KBM-7 (cell line): ENCODE data around the gene PRRT1B.

Source experiments
- DNase-seq: peaks from one replicate; pipeline ENCODE4 v3.0.0-alpha.2; 2015
- in situ Hi-C: fragments of 300-500 bp; cut with MboI; formaldehyde crosslinking; loops from 2 replicates; pipeline ENCODE4 v1.14.3; 2020; ENCODE audit warnings: low sequenced_read_pairs, low pct_unique_long_range_greater_than_20kb, mixed read lengths

Gene PRRT1B

DNA sequence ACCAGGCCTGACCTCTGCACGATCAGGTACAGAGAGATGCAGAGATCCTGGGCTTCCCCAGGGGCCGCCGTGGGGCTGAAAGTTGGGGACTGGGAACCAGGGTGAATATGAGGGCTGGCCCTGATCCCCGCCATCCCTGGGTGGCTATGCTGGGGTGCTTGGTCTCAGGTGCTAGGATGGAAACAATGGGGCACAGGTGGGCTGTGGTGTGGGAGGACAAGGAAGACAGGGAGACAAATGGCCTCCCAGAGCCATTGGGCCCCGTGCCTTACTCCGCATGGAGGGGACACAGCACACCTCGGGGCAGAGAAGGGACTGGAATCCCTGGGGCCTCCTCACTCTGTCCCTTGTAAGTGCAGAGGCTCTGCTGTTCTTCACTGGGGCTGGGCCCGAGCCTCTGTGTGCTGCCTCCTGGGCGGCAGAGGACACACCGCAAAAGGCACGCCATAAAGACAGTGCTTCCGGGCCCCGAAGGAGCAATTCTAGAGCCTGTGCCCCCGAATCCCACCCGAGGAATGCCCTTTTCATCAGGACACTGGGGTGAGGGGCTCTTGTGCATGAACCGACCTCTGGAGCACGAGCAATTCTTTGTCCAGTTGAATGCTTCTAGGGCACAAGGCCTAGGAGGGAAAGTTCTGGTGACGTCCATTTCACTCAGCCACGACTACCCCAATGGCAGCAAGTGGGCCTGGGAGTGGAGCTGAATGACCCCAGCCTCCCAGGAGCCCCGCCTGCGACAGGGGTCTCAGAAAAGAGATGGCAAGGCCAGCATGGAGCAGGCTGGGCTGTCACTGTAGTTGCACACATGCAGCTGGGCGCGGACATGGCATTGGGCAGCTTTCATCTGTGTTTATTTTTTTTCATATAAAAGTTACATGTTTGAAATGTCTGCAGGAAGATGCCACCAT lies 30.9 kb downstream of the PRRT1B start:
- in situ Hi-C loops = loop anchor here (25.0 kb wide), 1 partner anchor 161 kb away; the partner anchor contains the start of gene RAPGEF1
- DNase-seq = no peak

GRCh38 chr9:131577005-131578000 lies 32.0 kb downstream of the PRRT1B start:
- no peak for DNase-seq
- in situ Hi-C loops = loop anchor here (25.0 kb wide), 1 partner anchor 160 kb away; the partner anchor contains the start of gene RAPGEF1

GRCh38 chr9:131578021-131578420 lies 32.7 kb downstream of the PRRT1B start:
- in situ Hi-C loops = loop anchor here (25.0 kb wide), 1 partner anchor 159 kb away; the partner anchor contains the start of gene RAPGEF1
- no peak for DNase-seq

GRCh38 chr9:131578731-131579504 lies 33.6 kb downstream of the PRRT1B start:
- in situ Hi-C loops = loop anchor here (25.0 kb wide), 1 partner anchor 158 kb away; the partner anchor contains the start of gene RAPGEF1
- no peak for DNase-seq

DNA sequence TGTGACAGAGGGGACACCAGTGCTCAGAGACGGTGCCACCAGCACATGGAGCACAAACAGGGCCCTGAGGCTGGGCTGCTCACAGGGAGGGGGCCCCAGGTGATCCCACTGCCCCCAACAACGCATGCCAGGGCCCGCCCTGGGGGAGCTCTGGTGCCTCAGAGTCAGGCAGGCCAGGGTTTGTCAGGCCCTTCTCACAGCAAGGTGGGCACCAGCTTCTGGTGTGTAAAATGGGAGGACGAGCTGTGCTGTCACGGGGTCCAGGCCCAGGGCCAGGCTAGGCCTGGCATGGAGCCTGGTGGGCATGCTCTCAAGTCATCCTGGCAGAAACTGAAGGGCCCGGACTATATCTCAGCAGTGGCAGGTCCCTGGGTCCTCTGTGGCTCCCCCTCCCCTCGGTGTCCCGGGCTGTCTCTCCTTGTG lies 34.5 kb downstream of the PRRT1B start:
- DNase-seq = no peak
- in situ Hi-C loops = loop anchor here (25.0 kb wide), 1 partner anchor 158 kb away; the partner anchor contains the start of gene RAPGEF1

DNA sequence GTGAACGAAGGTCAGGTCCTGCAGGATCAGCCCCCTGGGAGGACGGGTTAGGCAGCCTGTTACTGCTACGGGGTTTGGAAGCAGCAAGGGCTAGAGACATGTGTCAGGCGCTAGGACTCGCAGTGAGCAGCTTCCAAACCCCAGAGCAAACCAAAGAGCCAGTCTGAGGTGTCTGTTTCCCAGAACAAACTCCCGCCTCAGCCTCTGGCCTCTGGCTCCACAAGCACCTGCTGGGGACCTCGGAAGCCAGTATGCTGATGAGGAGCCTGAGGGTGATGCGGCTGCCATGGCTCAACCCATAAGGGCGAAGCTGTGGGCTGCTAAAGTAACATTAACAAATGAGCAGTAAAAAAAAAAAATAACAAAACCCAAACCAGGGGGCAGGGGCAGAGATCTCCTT lies 35.0 kb downstream of the PRRT1B start:
- in situ Hi-C loops = loop anchor here (25.0 kb wide), 1 partner anchor 157 kb away; the partner anchor contains the start of gene RAPGEF1
- DNase-seq = no peak

GRCh38 chr9:131582056-131582455 lies 36.7 kb downstream of the PRRT1B start:
- in situ Hi-C loops = loop anchor here (25.0 kb wide), 1 partner anchor 155 kb away; the partner anchor contains the start of gene RAPGEF1
- DNase-seq = no peak

- in situ Hi-C loops = loop anchor here (25.0 kb wide), 1 partner anchor 155 kb away; the partner anchor contains the start of gene RAPGEF1
- DNase-seq = no peak
Observed at GRCh38 chr9:131582466-131583336, 37.4 kb downstream of the PRRT1B start.

DNA sequence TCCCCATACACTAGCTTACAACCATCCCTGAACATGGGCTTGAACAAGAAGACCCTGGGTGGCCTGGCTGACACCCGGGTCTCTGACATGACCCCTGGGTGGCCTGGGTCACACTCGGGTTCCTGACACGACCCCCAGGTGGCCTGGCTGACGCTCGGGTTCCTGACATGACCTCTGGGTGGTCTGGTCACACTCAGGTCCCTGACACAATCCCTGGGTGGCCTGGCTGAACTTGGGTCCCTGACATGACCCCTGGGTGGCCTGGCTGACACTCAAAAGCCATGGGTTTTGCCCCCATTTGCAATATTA lies 38.0 kb downstream of the PRRT1B start:
- in situ Hi-C loops = loop anchor here (25.0 kb wide), 1 partner anchor 154 kb away; the partner anchor contains the start of gene RAPGEF1
- DNase-seq = no peak

DNA sequence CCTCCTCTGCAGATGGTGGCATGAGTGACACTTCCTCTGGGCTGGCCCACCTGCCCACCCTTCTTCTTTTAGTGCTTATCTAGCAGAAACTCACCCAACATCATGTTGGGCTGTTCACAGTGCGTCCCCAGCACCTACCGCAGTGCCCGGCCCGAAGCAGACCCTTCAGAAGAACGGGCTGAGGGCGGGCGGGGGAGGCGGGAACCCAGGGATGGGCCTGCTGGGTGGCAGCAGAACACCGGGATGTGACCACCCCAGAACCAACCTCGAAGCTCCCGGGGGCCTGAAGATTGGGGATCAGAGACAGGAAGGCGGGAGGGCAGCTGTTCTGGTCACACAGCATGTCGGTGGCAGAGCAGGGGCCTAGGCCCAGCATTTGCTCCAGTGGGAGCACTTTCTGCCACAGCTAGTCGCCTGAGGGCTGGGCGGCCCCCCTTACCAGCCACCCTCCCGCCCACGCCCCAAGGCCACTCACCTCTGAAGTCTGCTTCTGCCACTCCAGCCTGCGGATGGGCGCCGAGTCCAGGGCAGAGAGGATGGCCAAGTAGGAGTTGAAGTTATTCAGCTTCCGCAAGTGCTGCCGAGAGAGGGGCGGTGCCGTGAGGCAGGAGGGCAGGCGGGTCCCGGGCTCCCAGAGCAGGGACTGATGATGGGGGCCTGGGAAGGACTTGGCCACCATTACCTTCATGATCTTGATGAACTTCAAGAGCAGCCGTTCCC lies 38.7 kb downstream of the PRRT1B start:
- DNase-seq = no peak
- in situ Hi-C loops = loop anchor here (25.0 kb wide), 1 partner anchor 153 kb away; the partner anchor contains the start of gene RAPGEF1

DNA sequence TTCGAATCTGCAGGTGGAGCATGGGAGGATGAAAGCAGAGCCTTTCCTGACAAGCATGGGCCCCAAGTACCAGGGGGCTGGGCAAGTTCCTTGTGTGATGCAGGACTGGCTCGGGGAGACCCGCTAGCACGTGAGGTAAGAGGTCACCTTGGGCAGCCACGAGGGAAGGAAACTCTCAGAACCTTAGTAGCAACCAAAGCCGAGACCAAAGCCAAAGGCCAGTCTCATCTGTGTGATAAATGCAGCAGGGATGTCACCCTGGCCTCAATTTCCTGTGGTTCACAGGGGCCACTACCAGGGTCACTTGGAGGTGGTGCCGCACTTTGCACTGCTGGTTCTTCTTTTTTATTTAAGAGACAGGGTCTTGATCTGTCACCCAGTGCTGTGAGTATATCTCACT lies 39.5 kb downstream of the PRRT1B start:
- in situ Hi-C loops = loop anchor here (25.0 kb wide), 1 partner anchor 152 kb away; the partner anchor contains the start of gene RAPGEF1
- no peak for DNase-seq

- peak; percentile 73 for DNase-seq
- in situ Hi-C loops = loop anchor here (25.0 kb wide), 1 partner anchor 152 kb away; the partner anchor contains the start of gene RAPGEF1
Observed at GRCh38 chr9:131585375-131585774, 40.1 kb downstream of the PRRT1B start.

GRCh38 chr9:131587331-131587730 lies 42.0 kb downstream of the PRRT1B start:
- in situ Hi-C loops = loop anchor here (25.0 kb wide), 1 partner anchor 150 kb away; the partner anchor contains the start of gene RAPGEF1
- DNase-seq = no peak

DNA sequence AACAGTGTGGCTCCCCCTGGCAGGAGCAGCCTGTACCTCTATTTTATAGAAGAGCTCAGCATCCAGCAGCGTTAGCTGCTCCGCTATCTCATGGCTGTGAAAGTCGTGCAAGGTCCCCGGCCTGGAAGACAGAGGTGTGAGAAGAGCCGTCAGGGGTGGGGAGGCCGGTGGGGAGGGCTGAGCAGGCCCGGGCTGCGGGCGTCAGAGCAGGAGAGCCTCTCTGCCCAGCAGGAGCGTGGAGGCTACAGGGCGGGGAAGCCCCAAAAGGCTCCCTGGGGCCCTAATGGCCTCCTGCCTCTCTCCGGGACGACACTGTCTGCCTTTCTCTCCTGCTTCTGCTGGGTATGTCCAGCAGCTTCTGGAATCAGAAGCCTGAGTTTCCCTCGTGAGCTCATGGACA lies 42.6 kb downstream of the PRRT1B start:
- in situ Hi-C loops = loop anchor here (25.0 kb wide), 1 partner anchor 149 kb away; the partner anchor contains the start of gene RAPGEF1
- no peak for DNase-seq

GRCh38 chr9:131588396-131588795 lies 43.1 kb downstream of the PRRT1B start:
- DNase-seq = no peak
- in situ Hi-C loops = loop anchor here (25.0 kb wide), 1 partner anchor 149 kb away; the partner anchor contains the start of gene RAPGEF1

DNA sequence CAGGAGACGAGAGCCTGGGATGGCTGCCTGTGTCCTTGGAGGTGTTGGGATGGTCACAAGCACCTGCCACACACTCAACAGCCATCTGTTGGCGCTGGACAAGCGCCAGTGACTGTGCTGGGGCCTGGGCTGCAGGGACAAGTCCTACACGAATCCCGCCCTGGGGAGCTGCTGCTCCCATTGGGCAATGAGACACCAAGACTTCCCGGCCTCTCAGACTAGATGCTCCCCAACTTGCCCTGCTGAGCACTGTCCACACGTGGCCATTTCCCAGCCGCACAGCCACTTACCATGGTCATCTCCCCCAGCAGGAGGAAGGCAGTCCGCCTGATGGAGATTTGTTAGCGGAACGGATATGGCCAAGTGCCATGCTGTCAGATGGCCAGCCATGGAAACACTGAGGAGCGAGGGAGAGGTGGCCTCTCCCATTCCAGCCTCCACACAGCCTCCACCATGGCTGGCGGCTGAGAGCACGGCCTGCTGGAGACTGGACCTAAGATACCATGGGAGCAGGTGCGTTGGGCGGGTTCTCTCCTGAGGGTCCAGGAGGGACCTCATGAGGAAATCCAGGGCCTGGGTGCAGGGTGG lies 43.9 kb downstream of the PRRT1B start:
- in situ Hi-C loops = loop anchor here (25.0 kb wide), 1 partner anchor 148 kb away; the partner anchor contains the start of gene RAPGEF1
- DNase-seq = no peak
